BLaER1 treated with 17β-estradiol and CSF1 and Interleukin-3, amounts not matched to agents 10 nM and 100 nM (cell line): Measurements from ENCODE around the gene PROB1.
"Not testable (repeated sequence)": the region's sequence is repeated elsewhere in the genome, so short reads cannot be mapped to it uniquely, and the experiment has no call there.

Experiments used
- H3K27ac ChIP-seq, 11 experiments: shearing (Covaris generic); formaldehyde crosslinking; 2 replicates each; pipeline ENCODE4 v1.8.1; 2022
- H3K27me3 ChIP-seq, 11 experiments: shearing (Covaris generic); formaldehyde crosslinking; 2 replicates each; pipeline ENCODE4 v1.8.1; 2022
- H3K36me3 ChIP-seq, 11 experiments: shearing (Covaris generic); formaldehyde crosslinking; 2 replicates each; pipeline ENCODE4 v1.8.1; 2022
- H3K4me1 ChIP-seq, 10 experiments: shearing (Covaris generic); formaldehyde crosslinking; 2 replicates each; pipeline ENCODE4 v1.8.1; 2022
- H3K4me2 ChIP-seq, 11 experiments: shearing (Covaris generic); formaldehyde crosslinking; 2 replicates each; pipeline ENCODE4 v1.8.1; 2022
- H3K4me3 ChIP-seq, 10 experiments: shearing (Covaris generic); formaldehyde crosslinking; 2 replicates each; pipeline ENCODE4 v1.8.1; 2022
- H3K9ac ChIP-seq, 11 experiments: shearing (Covaris generic); formaldehyde crosslinking; 2 replicates each; pipeline ENCODE4 v1.8.1; 2022
- H3K9me3 ChIP-seq, 11 experiments: shearing (Covaris generic); formaldehyde crosslinking; replicated peaks in 1 of 11; 2 replicates each; pipeline ENCODE4 v1.8.1; 2022
- H4K20me1 ChIP-seq, 11 experiments: shearing (Covaris generic); formaldehyde crosslinking; 2 replicates each; pipeline ENCODE4 v1.8.1; 2022
- Cebpa-rat ChIP-seq, 11 experiments: shearing (Covaris generic); IDR thresholded peaks; 2 replicates each; pipeline ENCODE4 v1.8.1; 2022

PROB1 gene

DNA sequence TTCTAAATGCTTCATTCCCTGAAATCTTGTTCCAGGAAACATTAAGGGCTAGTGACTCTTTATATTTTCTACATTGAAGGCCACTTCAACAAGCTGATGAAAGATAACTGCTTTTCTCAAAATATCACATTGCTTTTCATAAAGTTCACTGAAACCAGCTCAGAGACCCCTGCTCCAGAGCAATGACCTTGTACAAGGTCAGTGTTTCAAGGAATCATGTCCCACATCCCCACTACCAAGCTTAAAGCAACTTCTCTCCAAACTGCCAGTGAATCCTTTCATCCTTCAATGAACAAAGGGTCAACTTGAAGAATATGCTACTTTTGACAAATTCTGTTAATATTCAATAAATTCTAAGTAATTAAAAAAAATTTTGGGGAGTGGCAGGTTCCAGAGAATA is 21.0 kb upstream of the PROB1 start:
- TF ChIP-seq Cebpa-rat (IDR thresholded peaks at IDR 0.05): no peak
- Histone ChIP-seq H4K20me1 (no peaks in the 10 kb centered on the region), H3K9me3 (no peaks in the 10 kb centered on the region; a peak in 1 of 22 replicates), H3K9ac (peak overlapping the region in 3 of 11 experiments; percentile 4 to 36 (median 36); a peak in 5 of 22 replicates), H3K4me3 (no peak overlapping the region), H3K4me1 (peaks cover 53 to 82% (median 66%) of the 10 kb centered on the region in 10 experiments), H3K36me3 (peaks cover 0 to 42% (median 15%) of the 10 kb centered on the region in 11 experiments; a peak in 16 of 22 replicates), H3K4me2 (peak overlapping the region; percentile 27 to 86 (median 69); a peak in 21 of 22 replicates), H3K27ac (peak overlapping the region in 8 of 11 experiments; percentile 13 to 62 (median 34); a peak in 11 of 22 replicates), H3K27me3 (no peaks in the 10 kb centered on the region)

DNA sequence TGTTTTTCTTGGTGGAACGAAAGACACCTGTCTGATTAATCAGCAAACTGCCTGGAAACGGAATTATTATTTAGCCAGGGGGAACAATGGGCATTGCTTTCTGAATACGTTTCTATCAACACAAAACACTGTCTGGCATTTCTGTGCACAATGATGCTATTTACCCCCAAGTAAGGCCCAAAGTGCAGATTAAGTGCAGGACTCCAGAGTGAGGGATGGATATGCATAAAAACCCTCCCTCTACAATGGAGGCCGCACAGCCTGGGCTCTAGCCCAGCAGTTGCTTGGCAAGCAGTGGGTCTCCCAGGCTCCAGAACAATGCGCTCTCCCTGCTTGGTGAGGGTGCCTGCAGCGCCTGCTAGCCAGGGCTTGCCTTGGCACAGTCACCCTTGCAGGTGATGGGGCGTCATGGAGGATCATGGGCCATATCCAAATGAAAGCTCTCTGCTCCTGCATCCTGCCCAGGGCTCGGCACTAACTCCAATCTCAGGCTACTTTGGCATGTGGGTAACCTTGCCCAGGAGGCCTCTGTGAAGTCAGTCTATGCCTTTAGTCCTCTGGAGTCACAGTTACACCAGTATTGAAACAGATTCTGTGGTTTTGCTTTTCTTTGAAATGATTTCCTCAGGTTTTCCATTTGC is 20.4 kb upstream of the PROB1 start:
- TF ChIP-seq Cebpa-rat (IDR thresholded peaks at IDR 0.05): no peak
- Histone ChIP-seq H3K9me3 (no peaks in the 10 kb centered on the region; a peak in 1 of 22 replicates), H3K27ac (peak overlapping the region in 8 of 11 experiments; percentile 11 to 62 (median 34); a peak in 11 of 22 replicates), H3K4me1 (peaks cover 53 to 80% (median 66%) of the 10 kb centered on the region in 10 experiments), H3K36me3 (peaks cover 0 to 39% (median 12%) of the 10 kb centered on the region in 11 experiments; a peak in 12 of 22 replicates), H3K27me3 (no peaks in the 10 kb centered on the region), H3K4me2 (peak overlapping the region; percentile 27 to 86 (median 69); a peak in 21 of 22 replicates), H4K20me1 (no peaks in the 10 kb centered on the region), H3K9ac (peak overlapping the region in 3 of 11 experiments; percentile 18 to 36 (median 36); a peak in 5 of 22 replicates), H3K4me3 (no peak overlapping the region)

DNA sequence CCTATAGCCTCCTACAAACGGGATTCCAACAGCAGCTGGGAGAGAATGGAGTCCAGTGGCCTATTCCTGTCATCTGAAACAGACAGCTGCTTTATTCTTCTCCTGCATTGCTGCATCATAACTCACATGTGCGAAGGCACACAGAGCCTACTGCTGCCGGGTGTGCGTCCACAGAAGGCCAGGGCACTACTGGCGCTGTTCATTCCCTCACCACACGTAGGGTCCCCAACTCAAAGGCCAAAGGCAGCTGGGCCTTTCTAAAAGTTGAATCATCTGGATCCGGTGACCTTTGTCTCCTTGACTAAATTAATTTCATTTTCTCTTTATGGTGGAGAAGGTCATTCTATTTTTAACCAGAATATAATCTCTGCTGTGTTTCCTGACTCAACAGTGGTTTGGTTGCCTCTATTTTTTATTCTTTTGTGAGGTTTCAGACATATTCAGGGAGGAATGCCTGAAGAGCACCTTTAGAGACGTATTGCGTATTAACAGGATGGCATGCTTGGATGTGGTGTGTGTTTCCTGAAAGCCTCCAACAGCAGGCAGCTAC is 19.8 kb upstream of the PROB1 start:
- Histone ChIP-seq H3K4me1 (peaks cover 53 to 76% (median 61%) of the 10 kb centered on the region in 10 experiments), H3K27me3 (no peaks in the 10 kb centered on the region), H3K27ac (peak overlapping the region in 7 of 11 experiments; percentile 5 to 62 (median 36); a peak in 10 of 22 replicates), H4K20me1 (no peaks in the 10 kb centered on the region), H3K9ac (peak overlapping the region in 4 of 11 experiments; percentile 2 to 37 (median 26); a peak in 2 of 22 replicates), H3K4me3 (no peak overlapping the region), H3K9me3 (no peaks in the 10 kb centered on the region; a peak in 1 of 22 replicates), H3K36me3 (peaks cover 0 to 35% (median 11%) of the 10 kb centered on the region in 11 experiments; a peak in 12 of 22 replicates), H3K4me2 (peak overlapping the region in 10 of 11 experiments; percentile 35 to 86 (median 72); a peak in 20 of 22 replicates)
- TF ChIP-seq Cebpa-rat (IDR thresholded peaks at IDR 0.05): no peak

DNA sequence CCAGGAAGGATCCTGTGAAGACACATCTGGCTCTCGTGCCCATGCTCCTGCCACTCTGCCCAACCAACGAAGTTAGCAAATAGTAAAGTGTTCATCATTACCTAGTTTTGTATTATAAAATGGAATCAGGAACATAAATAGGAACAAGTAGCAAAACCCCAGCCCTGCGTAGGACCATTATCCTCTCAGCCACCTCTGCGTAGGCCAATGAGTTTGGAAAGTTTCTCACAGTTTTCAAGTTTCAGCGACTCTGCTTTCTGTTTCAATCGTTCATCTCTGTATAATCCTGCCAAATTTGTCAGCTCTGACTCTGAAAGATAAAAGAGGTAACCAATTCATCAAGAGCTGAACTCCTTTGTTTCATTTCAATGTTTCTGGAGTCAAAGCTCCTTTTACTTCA is 19.1 kb upstream of the PROB1 start:
- H3K4me3 ChIP-seq: no peak overlapping the region
- H3K9me3 ChIP-seq: no peaks in the 10 kb centered on the region; a peak in 1 of 22 replicates
- peaks cover 0 to 30% (median 8%) of the 10 kb centered on the region in 11 experiments; a peak in 11 of 22 replicates for H3K36me3 ChIP-seq
- H3K4me2 ChIP-seq: peak overlapping the region in 8 of 11 experiments; percentile 66 to 86 (median 76); a peak in 11 of 22 replicates
- H3K4me1 ChIP-seq: peaks cover 46 to 75% (median 54%) of the 10 kb centered on the region in 10 experiments
- TF ChIP-seq Cebpa-rat (IDR thresholded peaks at IDR 0.05): no peak
- peak overlapping the region in 2 of 11 experiments; percentile 36 to 52; a peak in 3 of 22 replicates for H3K27ac ChIP-seq
- H4K20me1 ChIP-seq: no peaks in the 10 kb centered on the region
- no peak overlapping the region for H3K9ac ChIP-seq
- H3K27me3 ChIP-seq: no peaks in the 10 kb centered on the region

DNA sequence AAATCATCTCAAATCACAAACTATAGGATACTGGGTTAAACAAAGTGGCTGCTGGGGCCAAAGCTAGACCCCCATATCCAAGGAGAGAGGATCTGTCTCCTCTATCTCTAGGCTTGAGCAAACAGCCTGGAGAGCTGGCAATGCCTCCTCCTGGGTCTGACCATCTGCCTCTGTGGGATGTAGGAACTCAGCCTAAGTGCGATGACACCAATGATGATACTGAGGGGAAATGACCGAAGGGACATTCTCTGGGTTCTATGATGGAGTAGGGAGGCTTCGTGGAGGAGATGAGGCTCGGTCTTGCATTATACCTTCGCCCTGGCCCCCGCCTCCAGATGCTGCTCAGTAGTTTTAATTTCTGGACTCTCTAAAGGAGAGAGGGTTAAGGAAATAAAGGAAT is 18.2 kb upstream of the PROB1 start:
- no peaks in the 10 kb centered on the region for H4K20me1 ChIP-seq
- H3K27ac ChIP-seq: no peak overlapping the region
- H3K27me3 ChIP-seq: no peaks in the 10 kb centered on the region
- H3K4me3 ChIP-seq: no peak overlapping the region
- no peak overlapping the region; a peak in 1 of 22 replicates for H3K4me2 ChIP-seq
- no peaks in the 10 kb centered on the region; a peak in 1 of 22 replicates for H3K9me3 ChIP-seq
- no peak for TF ChIP-seq Cebpa-rat (IDR thresholded peaks at IDR 0.05)
- H3K4me1 ChIP-seq: peaks cover 37 to 75% (median 51%) of the 10 kb centered on the region in 10 experiments
- peaks cover 0 to 22% (median 8%) of the 10 kb centered on the region in 11 experiments; a peak in 11 of 22 replicates for H3K36me3 ChIP-seq
- H3K9ac ChIP-seq: no peak overlapping the region

DNA sequence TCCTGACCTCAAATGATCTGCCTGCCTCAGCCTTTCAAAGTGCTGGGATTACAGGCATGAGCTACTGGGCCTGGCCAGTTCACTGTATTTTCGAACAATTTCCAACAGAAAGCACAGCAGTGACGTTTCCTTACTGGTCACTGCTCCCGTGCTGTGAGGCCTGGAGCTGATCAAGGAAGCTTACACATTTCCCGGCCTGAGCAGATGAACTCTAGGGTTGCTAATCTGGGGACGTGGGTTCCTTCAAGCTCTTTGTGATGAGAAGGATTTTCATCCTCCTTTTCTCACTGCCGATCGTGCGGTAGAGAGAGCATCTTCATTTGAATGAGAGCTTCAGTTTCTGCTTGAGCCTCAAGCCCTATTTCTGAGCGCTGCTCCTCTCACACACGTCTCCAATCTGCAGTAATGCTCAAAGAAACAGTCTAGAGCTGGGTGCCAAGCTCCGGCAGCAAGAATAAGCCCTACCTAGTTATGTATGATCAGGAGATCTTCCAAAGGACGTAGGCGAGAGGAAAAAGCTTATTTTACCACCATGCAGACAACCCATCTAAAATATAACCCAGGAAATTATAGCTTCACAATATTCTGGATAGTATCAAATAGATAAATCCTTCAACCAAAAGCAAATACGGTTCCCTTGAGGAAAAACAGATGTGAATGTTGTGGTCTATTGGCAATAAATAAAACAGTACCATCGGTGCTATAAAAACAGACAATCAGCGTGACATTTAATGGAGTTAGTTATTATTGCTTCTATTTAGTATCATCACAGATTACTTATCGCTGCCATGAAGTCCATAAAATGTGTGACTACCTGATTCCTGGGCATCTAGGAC is 16.3 kb upstream of the PROB1 start:
- H3K9ac ChIP-seq: no peak overlapping the region
- no peaks in the 10 kb centered on the region for H4K20me1 ChIP-seq
- H3K9me3 ChIP-seq: no peaks in the 10 kb centered on the region
- no peak overlapping the region for H3K4me3 ChIP-seq
- peaks cover 0 to 19% (median 7%) of the 10 kb centered on the region in 11 experiments; a peak in 6 of 22 replicates for H3K36me3 ChIP-seq
- TF ChIP-seq Cebpa-rat (IDR thresholded peaks at IDR 0.05): no peak
- H3K4me2 ChIP-seq: no peak overlapping the region
- H3K27ac ChIP-seq: no peak overlapping the region
- H3K27me3 ChIP-seq: no peaks in the 10 kb centered on the region
- peaks cover 23 to 74% (median 42%) of the 10 kb centered on the region in 10 experiments for H3K4me1 ChIP-seq

DNA sequence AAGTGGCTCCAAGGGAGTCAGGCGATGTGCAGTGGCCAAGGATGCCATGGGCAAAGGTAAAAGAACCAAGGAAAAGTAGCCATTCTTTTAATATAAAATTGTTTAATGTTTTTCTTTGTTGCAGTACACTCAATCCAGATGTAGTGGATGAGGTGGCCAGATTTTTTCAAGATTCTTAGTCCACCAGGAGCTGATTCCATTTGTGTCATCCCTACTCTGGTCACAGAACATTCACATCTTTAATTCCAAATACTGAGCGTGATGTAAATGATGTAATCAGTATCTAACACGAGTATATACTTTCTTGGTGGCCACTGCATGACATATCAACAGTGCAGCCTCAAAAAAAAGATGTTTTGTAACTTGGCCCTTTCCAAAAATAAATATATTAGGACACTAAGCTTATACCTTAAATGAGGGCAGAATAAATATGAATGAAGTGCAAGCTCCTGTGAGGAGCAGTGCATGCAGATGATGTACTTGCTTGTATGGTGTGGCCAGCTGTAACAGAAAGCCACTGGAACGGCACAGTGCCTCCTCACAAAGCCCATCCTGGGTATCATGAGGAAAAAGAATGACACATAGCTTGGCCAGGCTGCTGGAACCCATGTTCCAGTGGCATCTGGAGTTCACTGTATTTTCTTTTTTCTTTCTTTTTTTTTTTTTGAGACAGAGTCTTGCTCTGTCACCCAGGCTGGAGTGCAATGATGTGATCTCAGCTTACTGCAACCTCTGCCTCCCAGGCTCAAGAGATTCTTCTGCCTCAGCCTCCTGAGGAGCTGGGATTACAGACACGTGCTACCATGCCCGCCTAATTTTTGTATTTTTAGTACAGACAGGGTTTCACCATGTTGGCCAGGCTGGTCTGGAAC is 15.5 kb upstream of the PROB1 start:
- Histone ChIP-seq H3K36me3 (peaks cover 0 to 19% (median 7%) of the 10 kb centered on the region in 11 experiments; a peak in 6 of 22 replicates), H3K4me3 (no peak overlapping the region), H3K27me3 (no peaks in the 10 kb centered on the region), H3K9me3 (no peaks in the 10 kb centered on the region), H3K27ac (no peak overlapping the region), H3K9ac (no peak overlapping the region), H3K4me2 (no peak overlapping the region), H4K20me1 (no peaks in the 10 kb centered on the region), H3K4me1 (peaks cover 15 to 74% (median 33%) of the 10 kb centered on the region in 10 experiments)
- TF ChIP-seq Cebpa-rat (IDR thresholded peaks at IDR 0.05): no peak

DNA sequence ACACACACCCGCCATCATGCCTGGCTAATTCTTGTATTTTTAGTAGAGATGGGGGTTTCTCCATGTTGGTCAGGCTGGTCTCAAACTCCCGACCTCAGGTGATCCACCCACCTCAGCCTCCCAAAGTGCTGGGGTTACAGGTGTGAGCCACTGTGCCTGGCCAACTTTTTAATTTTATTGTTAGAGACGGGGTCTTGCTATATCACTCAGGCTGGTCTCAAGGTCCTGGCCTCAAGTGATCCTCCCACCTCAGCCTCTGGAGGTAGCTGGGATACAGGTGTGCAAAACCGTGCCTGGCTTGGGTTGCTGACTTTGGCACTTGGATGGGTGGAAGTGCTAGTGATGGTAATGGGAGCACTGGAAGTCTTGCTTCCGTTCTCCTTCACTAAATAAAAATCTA is 14.2 kb upstream of the PROB1 start:
- not testable (repeated sequence) for H3K9ac ChIP-seq, H3K27ac ChIP-seq, H3K9me3 ChIP-seq, H3K27me3 ChIP-seq, H4K20me1 ChIP-seq, H3K4me3 ChIP-seq
- Histone ChIP-seq H3K36me3 (peaks cover 0 to 19% (median 7%) of the 10 kb centered on the region in 11 experiments; a peak in 6 of 22 replicates), H3K4me1 (peaks cover 12 to 74% (median 31%) of the 10 kb centered on the region in 10 experiments), H3K4me2 (0 out of 22 replicates have a peak overlapping the region, but pooled peaks of 1 of the 11 experiments have one; percentile 30)
